HG03354 (cell line): Measurements from ENCODE around the gene GUCY2C.

Experiments used
- ATAC-seq: cut with Tn5 transposase; IDR thresholded peaks from one replicate; pipeline ENCODE4 v1.9.1; 2021; ENCODE audit warnings: mild to moderate bottlenecking; ENCODE audit not compliant: unreplicated experiment, poor library complexity, severe bottlenecking

The GUCY2C gene

DNA sequence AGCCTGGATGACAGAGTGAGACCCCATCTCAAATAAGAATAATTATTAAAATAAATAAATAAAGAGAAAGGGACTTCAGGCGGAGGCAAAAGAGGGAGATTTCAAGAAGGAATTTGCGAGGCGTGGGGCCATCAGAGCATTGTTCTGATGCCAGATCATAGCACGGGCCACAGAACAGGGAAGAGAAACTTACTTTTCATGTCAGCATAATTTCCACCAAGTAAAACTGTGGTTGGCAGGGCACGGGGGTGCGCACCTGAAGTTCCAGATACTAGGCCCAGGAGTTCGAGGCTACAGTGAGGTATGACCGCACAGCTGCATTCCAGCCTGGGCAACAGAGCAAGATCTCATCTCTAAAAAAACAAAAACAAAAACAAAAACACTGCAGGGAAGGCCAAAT, 117.8 kb downstream of the GUCY2C start:
- no peak for ATAC-seq

DNA sequence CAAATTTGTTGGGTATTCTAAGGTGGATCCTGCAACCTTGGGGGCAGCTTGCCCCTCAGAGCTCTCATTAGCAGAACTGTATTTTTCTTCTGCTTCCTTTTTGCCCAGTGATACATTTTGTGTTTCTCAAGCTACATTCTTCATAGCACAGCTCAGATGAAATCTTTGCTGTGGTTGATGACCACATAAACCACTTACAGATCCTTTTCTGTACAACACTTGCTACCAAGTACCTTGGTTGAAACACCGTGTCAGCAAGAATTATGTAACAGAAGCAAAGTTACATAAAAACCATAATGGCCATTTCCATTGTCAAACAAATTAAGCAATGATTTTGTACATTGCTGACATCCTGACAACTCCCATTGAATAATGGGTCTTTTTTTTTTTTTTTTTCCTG, 119.1 kb downstream of the GUCY2C start:
- ATAC-seq = peak; percentile 65

DNA sequence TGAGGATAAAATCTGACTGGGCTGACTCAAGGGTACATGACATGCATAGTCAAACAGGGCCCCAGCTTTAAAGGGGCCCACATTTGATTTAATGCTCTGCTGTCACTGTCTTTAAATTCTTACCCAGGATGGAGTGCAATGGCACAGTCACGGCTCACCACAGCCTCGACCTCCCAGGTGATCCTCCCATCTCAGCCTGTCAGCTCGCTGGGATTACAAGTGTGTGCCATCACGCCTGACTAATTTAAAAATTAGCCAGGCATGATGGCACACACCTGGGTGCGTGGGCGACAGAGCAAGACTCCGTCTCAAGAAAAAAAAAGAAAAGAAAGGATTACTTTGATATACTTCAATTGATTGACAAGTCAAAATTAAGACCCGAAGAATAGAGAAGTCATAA, 119.5 kb downstream of the GUCY2C start:
- peak; percentile 45 for ATAC-seq

DNA sequence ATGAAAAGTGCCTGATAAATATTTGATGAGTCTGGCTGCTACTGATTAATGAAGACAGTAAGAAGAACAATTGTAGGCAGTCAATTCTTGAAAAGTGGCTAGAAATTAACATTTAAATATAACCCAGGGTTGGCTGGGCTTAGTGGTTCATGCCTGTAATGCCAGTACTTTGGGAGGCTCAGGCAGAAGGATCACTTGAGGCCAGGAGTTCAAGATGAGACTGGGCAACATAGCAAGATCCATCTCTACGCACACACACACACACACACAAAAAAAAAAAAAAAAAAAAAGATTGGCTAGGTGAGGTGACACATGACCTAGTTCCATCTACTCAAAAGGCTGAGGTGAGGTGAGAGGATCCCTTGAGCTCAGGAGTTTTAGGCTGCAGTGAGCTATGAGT, 120.8 kb downstream of the GUCY2C start:
- no peak for ATAC-seq

DNA sequence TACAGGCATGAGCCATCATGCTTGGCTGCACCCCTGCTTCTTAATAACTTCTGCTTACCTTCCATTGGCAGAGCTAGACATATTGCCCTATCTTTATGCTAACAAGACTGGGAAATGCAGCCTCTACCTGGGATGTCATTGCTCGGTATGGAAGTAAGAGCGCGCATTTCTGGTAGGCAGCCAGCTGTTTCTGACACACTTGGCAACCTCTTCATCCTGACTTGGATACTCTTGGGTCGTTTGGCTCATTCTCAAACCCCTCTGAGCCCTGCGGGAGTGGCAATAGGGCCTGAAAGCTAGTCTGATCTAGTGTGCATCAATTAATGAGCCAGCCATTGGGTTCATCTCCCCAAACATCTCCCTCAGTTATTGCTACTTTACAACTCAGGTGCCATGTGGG, 123.3 kb downstream of the GUCY2C start:
- ATAC-seq = no peak

DNA sequence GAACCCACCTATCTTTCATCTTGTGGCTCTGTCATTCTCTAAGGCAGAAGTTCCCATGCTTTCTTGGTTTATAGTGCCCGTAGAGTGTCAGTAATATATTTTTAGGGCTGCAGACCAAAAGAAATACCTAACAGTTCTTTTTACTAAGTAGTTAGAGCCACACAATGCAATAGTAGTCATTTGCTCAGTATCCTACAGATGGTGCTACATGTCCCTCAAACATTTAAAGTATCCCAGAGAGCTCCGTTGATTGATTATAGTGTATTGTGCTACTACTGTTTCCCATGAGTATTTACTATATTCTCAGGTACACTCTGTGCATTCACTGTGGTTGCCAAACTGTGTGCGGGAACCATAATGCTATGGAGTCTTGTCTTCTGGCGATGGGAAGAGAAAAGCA, 124.0 kb downstream of the GUCY2C start:
- no peak for ATAC-seq

DNA sequence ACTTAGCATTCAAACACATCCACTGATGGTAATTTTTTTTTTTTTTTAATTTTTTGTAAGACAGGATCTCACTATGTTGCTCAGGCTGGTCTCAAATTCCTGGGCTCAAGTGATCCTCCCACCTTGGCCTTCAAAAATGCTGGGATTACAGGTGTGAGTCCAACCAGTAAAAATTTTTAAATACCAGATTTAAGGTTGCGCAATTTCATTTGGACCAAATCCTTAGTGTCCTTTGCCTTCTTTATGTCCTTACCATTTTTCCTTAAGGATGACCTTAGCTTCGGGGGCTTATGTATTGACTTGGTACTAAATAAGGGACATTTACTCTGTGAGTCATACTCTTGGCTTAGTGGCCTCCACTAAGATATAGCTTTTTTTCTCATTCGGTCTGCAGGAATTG, 124.6 kb downstream of the GUCY2C start:
- no peak for ATAC-seq

DNA sequence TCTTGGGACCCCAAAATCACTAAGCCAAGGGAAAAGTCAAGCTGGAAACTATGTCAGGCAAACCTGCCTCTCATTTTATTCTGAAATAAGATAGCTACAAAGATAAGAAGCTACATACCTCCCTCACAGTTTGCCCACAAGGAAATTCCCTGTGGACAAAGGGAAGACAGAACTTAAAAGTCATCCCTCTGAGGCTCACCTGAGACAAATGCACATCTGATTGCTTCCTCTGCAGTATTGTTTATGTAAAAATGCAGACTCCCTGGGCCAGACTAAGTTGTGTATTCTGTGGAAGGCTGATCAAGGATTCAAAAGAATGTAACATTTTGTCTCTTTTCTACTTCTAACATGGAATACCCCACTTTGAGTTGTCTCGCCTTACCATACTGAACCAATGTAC, 126.2 kb downstream of the GUCY2C start:
- no peak for ATAC-seq

DNA sequence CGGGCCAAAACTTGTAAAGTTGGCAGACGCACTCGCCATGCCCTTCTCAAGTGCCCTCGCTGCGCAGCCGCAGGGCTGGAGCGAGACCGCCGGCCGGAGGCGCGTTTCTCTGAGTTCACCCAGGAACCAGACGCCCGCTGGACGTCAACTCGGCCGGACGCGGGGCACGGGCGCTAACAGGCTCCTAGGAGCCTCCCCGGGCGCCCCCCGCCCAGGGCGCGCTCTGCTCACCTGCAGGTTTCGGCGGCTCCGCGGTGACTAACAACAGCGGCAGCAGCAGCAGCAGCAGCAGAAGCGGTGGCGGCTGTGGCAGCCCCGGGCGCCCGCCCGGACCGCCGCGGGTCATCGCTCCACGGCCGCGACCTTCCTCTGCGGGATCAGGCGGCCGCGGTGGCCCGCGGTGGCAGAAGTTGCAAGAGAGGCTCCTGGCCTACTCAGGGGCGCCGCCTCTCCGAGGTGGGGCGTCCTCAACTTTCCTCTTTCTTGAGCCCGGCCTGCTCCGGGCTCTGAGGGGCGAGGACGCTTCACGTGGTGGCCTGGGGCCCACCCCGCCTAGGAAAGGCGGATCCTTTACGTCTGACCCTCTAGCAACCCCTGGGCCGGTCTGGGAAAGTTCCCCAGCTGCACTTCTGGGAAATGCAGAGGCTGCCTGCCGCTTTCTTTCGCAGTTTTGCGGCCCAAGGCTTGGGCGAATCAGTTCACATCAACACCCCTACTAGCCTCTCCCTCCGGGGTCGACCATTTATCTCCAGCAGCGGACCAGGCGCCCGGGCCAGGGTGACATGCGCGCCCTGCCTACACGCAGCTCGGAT, 128.8 kb downstream of the GUCY2C start, which contains the start of gene PLBD1:
Gene PLBD1 (minus strand): TSS at position 533 of the 812 bp plus-strand sequence. CDS start 187 bp downstream, at position 346.
- ATAC-seq = no peak

DNA sequence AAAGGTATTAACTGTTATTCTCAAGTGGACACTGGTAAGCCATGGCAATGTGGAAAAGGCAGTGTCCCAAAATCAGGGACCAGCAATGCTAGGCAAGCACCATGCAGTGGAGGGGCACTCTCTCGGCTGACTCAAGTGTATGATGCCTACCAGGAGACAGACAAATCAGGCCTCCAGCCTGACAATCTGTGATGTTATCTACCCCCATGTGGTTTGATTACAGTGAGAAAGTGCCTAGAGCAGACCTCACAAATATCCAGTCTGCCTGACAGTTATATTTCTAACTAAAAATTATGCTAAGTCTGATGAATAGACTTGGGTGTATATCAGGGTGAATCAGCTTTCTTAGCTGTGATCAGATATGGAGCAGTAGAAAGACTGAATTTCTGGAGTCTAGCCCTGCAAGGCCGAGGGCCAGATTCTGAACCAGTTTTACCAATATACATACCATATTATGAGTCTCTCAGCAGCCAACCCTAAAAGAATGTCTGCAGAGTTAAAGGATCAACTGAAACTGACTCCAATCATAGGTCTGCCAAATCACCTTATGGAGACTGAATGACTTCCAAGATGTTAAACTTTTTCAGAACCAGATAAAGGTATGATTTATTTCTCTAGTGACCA, 132.0 kb downstream of the GUCY2C start:
- no peak for ATAC-seq

DNA sequence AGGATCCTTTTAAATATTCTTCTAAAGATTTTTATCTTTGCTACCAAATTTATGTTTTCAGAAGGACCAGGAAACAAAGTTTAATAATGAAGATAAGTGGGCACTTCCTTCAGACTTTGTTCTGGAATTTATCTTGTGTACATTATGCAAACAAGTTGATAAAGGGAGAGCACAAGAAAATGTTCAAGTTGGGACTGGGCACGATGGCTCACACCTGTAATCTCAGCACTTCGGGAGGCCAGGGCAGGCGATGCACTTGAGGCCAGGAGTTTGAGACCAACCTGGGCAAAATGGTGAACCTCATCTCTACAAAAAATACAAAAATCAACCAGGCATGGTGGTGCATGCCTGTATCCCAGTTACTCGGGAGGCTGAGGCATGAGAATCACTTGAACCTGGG, 133.4 kb downstream of the GUCY2C start:
- no peak for ATAC-seq
